ENCODE results near the gene HRAS. TPM values are rescaled to one million over a fixed set of nuclear protein-coding genes. Genes with fewer than 3 reads are reported as not detected.

Gene HRAS
- total and polyA plus RNA-seq, 2 of the 8 experiments (the other 6 are each of a cell fraction or from before 2014, with no cell fraction given): 44.3 to 54.7 TPM

DNA sequence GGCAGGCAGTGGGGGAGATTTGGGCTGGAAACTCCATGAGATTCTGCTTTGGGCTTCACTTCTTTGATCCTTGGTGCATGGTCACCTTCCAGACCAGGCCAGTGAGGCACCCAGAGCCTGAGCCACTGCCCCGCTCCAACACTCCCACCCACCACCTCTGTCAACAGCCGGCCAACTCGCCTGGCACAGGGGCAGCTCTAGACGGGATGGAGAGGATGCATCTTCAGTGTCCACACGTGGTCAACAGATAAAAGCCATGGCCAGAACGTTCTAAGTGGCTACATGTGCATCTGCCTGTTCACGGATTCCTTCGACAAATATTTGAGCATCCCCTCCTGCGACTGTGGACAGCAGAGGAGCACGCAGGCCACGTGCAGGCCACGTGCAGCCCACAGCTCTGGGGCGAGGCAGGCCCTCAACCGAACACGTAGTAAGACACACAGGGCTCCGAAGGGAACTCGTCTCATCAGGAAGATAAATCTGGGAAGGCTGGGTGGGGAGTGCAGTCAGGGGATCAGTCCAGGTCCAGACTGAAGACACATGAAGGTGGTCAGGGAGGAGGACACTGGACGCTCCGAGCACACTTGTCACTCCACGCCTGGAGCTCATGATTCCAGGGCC, 3.2 kb upstream of the HRAS start (continued):
- TF ChIP-seq TAF1 (IDR thresholded peaks at IDR 0.05; ENCODE audit: low read depth, low read length): no peak
- TF ChIP-seq CTBP2 (IDR thresholded peaks at IDR 0.05; ENCODE audit: borderline replicate concordance, insufficient read depth, insufficient read length, low read length): no peak
- TF ChIP-seq POLR2AphosphoS5 (IDR thresholded peaks at IDR 0.05; ENCODE audit: low read depth, low read length): no peak

All from H1 (cell line).